Fibroblast of lung (primary cell): ENCODE measurements around the gene CCDC174.

Source experiments
- EZH2 ChIP-seq: IDR thresholded peaks from 2 replicates; pipeline ENCODE4 v1.5.1; 2012; ENCODE audit warnings: low read length, control low read depth, mild to moderate bottlenecking; ENCODE audit errors: missing control alignments
- TF ChIP-seq, protein P1 (sequence below), 2 donors: IDR thresholded peaks in 1 of 2; conservative IDR thresholded peaks in 1 of 2; 1 replicate in 1 of 2; 2 replicates in 1 of 2; pipeline ENCODE4 v1.5.1; 2011 to 2012; ENCODE audit warnings: low read length in 2 of 2, control low read depth in 1 of 2, inconsistent platforms in 1 of 2, low read depth in 1 of 2, mild to moderate bottlenecking in 1 of 2

DNA sequence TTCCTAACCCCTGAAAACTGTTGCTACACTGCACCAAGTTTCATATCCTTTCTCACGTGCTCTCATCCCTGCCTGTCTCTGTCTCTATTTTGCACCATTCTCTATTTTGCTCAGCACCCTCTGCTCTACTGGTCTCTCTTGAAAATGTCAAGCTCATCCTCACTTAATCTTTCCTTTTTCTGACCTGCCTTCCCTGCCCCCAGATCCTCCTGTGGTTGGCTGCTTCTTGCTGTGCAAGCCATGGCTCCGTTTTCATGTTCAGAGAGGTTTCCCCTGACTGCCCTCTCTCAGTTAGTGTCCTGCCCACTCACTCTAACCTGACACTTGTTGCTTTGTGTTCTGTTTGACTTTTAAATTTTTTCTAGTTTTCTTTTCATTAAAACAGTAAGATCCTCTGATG is 6.0 kb downstream of the CCDC174 start:
- TF ChIP-seq, protein P1, sequence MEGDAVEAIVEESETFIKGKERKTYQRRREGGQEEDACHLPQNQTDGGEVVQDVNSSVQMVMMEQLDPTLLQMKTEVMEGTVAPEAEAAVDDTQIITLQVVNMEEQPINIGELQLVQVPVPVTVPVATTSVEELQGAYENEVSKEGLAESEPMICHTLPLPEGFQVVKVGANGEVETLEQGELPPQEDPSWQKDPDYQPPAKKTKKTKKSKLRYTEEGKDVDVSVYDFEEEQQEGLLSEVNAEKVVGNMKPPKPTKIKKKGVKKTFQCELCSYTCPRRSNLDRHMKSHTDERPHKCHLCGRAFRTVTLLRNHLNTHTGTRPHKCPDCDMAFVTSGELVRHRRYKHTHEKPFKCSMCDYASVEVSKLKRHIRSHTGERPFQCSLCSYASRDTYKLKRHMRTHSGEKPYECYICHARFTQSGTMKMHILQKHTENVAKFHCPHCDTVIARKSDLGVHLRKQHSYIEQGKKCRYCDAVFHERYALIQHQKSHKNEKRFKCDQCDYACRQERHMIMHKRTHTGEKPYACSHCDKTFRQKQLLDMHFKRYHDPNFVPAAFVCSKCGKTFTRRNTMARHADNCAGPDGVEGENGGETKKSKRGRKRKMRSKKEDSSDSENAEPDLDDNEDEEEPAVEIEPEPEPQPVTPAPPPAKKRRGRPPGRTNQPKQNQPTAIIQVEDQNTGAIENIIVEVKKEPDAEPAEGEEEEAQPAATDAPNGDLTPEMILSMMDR (conservative IDR thresholded peaks at IDR 0.05 in 1 of 2, IDR thresholded peaks at IDR 0.05 in 1 of 2; ENCODE audit: low read depth in 1 of 2, low read length in 2 of 2), result no peak
- no peak for TF ChIP-seq EZH2
